NCI-H187 treated with DMSO at 0.1 percent for 48 hours (cell line): ENCODE data around the gene IL17REL.
"Not testable (repeated sequence)": the region's sequence is repeated elsewhere in the genome, so short reads cannot be mapped to it uniquely, and the experiment has no call there.

Experiments
- DNase-seq: peaks from one replicate; lab custom pipeline; 2025; lab: John Stamatoyannopoulos, UW

Gene IL17REL

DNA sequence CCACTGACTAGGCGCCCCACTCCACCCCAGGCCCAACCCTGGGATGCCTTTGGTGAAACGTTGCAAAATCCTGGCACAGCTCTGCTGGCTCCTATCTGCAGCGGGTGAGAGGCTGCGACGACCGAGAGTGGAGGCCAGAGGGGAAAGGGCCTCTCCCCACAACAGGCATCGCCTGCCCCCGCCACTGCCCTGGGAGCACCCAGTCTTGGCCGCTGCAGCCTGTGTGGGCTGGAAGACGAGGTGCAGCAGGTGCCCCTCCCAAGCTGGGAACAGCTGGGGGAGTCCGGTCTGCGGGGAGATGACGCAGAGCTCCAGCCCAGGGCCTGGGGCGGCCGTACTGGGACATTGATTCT, 56.2 kb downstream of the IL17REL start:
- DNase-seq = no peak

DNA sequence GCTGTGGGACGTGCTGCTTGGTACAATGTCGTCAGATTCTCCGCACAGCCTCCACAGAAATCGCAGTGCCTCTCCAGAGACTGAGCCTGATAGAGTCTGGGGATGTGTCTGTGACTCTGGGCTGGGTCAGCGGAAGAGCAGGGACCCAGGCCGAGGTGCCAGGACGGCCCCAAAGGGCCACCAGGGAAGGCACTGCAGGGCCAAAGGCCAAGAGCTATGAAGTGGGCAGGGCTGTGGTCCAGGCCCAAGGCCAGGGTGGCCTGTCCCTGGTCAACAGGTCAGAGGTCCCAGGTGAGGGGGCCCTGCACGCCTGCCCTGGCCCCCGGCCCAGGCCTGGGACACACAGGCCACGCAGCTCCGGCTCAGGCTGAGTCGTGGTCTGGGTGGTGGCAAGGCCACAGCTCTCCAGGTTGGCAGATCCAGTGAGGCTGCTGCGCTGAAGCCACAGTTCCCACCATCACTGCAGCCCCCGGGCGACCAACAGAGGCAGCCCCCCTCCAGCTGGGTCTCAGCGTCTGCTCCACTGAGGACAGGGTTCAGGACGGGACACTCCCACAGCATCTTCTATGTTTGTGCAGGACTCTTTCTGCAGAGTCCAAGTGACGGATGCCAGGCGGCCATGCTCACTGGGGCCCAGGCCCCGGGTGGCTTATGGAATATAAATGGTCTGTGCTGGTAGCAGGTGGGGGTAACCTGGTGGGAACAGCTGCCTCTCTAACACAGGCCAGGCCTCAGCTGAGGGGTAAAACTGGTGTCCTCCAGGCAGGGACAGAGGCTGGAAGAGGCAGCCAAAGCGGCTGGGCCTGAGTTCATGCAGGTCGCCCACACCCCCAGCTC, 56.8 kb downstream of the IL17REL start:
- DNase-seq = no peak

DNA sequence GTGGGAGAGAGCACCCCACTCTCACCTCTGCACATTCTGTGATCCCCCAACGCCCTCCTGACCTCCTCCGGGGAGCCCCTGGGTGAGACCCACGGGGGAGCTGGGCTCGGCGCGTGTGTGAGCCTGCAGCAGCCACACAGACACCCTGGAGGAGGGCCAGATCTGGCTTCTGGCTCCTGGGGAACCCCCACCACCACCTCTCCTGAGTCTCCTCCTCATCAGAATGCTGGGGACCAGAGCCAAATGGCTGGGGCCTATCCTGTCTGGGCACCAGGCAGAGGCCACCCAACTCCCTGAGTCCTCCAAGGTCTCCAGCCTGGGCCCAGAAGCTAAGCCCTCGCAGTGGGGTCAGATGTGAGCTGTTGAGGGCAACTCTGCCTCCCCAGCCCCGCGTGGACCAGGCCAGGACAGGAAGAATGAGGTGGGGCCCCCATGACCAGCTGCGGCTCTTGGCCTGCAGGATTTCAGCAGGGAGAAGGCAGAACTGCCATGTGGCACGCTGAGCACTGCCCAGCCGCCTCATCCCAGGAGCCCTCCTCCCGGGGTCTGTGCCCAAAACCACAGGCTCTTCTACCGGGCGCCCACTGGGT, 57.5 kb downstream of the IL17REL start:
- no peak for DNase-seq

DNA sequence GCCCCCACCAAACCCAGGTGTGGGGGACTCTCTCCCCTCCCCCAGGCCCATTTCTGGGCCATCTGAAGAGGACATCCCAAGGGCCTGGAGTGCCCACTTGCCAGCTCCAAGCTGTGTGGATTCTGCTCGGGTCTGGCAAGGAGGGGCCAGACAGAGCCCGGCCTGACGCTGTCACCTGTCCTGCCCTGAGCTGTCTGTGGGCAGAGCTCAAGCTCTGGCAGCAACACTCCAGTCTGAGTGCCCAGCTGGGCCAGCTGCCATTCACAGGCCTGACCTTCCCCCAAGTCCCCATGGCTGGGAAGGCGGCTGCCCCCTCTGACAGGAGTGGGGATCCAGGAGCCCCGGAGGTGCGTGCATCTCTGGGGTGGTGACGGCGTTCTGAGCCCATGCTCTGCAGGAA, 58.2 kb downstream of the IL17REL start:
- DNase-seq = no peak

DNA sequence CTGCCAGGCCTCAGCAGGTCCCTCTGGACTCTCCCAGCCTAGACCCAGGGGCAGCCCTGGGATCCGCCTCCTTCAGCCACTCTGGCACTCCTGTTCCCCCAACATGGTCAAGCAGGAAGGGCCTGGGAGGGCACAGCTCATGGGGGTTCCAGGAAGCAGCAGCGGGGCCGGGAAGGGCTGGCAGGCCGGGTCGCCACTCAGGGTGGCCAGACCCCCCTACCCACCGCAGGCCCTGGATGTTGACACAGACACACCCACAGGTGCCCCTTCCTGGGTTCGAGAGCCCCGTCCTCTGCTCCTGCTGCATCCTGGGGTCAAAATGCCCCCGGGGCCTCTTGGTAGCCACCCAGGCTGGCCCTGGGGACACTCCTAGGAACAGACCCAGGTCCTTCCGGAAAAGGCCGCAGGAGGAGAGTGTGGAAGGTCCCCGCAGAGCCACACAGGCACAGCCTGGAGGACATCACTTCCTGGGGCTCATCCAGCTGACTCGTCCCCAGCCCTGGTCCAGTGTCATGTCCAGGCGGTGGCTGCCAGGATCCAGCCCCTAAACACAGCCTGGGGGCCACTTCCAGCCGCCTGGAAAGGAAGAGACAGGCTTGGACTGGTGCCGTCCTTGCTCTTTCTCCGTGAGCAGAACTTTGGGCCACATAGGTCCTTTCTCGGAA, 58.8 kb downstream of the IL17REL start:
- DNase-seq = no peak

DNA sequence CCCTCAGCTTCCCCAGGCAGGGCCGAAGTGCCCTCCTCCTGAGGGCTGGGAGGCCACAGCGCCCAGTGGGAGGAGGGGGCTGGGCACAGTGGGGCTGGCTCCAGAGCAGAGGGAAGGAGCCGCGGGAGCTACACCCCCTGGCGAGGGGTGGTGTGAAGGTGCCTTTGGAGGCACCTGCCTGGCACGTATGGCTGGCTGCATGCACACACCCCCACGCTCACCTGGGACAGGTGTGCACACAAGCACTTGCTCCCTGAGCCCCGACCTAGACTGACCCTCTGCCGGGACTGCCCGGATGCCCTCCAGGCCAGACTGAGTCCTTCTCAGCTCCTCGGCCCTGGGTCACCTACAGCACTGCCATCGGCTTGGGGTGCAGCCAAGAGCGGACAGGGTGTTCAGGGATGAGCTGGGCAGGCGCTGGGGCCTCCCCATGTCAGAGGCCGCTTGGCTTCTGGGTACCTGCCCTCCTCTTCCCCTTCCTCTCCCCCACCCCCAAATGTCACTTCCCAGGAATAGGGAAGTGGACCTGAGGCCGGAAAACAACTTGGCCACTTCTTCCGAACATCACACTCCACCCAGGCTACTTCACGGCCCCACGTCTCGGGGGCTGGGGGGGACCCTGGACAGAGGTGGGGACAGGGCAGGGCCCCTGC, 59.4 kb downstream of the IL17REL start:
- no peak for DNase-seq

DNA sequence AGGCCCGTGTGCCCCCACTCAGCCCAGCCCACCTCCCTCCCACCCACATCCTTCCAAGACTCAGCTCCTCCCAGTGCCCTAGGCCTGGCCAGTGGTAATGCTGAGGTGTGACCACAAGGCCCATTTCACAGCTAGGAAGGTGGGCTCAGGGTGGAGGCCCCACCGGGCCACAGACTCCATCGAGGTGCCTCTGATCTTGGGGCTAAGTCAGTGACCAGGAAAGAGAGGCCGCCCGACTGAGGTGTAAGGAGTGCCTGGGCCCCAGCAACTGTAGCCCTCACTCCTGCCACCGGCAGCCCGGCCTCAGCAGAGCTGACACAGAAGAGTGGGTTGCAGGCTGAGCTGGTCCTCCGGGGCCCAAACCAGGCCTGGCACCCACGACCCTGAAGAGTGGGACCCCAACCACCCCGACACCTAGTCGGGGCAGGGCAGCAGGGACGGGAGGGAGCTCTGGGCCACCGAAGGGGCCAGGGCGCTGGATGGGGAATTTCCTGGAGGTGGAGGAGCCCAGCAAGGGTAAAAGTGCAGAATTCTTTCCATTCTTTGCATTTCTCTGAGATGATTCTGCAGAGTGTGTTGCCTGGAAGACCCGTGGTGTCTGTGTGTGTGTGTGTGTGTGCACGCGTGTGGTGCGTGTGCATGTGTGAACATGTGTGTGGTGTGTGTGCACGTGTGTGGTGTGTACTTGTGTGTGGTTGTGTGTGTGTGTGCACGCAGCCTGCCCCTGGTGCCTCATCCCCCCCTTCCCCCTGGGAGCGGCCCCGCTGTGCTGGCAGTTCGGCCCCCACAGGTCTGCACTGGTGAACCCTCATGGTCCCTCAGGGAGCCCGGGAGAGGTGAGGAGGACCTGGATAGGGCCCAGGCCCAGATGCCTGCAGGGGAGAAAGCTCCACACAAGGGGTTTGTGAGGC, 60.3 kb downstream of the IL17REL start:
- DNase-seq = no peak

DNA sequence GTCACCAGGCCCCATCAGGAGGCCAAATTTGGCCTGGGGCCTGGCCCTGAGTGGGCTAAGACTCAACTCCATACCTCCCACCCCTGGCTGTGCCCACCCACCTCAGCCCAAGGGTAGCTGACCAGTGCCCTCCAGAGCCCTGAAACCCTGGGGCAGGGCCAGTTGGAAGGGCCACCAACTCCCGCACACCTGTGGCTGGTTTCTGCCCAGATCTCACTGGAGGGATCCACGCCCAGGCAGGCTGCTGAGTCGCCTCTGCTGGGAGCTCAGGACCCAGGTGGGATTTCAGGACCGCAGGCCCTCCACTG, 60.9 kb downstream of the IL17REL start:
- no peak for DNase-seq

DNA sequence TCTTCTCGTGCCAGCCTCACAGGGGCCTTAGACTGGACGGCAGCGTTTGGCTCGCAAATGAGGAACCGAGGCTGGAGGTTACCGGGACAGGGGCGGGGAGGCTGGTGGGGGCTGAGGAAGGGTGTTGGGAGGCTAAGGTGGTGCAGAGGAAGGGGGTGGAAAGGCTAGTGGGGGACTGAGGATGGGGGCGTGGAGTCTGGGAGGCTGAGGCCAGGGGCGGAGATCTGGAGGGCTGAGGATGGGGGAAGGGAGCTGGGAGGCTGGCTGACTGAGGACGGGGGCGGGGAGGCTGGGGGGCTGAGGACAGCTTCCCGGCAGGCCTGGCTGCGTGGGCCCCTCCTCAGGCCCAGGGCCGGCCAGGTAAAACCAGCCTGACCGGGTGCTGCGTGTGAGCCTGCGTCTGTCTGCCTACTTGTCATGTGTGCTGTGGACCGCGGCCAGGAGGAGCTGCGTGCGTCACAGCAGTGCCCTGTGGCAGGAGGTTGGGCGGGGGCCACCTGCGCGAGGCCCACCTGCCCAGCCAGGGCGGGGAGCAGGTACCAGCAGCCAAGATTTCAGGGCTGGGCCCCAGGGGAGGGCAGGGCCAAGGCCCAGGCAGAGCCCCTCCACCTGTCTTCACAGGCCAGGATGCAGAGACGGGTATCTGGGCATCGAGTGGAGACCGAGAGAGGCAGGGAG, 61.4 kb downstream of the IL17REL start:
- DNase-seq = no peak

DNA sequence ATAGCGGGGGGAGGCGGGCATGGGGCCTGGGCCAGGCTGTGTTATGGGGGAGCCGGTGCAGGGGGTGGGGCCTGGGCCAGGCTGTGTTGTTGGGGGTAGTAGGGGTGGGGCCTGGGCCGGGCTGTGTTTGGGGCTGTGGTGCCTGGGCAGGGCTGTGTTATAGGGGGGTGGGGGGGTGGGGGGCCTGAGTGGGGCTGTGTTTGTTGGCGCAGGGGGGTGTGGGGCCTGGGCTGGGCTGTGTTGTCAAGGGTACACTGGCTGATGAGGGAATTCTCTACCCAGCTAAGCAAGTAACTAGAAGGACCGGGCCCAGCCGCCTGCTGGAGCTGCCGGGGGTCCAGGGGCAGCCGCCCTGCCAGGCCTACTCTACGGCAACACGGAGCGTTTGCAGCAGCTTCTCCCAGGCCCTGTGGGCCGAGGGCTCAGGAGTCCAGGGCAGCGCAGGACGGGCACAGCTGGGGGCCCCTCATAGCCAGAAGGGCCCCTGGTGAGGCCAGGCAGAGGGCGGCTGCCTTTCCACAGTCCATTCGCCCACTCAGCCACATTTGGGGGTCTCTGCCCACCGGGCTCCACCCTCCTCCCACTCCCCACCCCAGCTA, 62.1 kb downstream of the IL17REL start:
- DNase-seq = no peak

DNA sequence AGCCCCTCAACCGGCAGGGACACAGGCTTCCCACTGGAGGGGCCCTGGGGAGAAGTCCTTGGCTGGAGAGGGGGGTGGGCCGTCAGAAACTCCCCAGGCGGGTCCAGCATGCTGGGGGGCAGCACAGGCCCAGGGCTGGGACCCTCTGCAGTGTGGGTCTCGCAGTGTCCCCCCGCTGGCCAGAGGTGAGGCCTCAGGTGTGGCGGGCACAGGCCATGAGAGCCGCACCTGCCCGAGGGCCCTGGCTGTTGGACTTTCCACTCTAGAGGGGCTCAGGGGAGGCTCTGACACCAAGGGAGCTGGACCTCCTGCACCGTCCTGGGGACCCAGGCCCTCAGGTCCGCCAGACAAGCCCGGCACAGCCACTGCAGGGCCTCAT, 62.7 kb downstream of the IL17REL start:
- no peak for DNase-seq

DNA sequence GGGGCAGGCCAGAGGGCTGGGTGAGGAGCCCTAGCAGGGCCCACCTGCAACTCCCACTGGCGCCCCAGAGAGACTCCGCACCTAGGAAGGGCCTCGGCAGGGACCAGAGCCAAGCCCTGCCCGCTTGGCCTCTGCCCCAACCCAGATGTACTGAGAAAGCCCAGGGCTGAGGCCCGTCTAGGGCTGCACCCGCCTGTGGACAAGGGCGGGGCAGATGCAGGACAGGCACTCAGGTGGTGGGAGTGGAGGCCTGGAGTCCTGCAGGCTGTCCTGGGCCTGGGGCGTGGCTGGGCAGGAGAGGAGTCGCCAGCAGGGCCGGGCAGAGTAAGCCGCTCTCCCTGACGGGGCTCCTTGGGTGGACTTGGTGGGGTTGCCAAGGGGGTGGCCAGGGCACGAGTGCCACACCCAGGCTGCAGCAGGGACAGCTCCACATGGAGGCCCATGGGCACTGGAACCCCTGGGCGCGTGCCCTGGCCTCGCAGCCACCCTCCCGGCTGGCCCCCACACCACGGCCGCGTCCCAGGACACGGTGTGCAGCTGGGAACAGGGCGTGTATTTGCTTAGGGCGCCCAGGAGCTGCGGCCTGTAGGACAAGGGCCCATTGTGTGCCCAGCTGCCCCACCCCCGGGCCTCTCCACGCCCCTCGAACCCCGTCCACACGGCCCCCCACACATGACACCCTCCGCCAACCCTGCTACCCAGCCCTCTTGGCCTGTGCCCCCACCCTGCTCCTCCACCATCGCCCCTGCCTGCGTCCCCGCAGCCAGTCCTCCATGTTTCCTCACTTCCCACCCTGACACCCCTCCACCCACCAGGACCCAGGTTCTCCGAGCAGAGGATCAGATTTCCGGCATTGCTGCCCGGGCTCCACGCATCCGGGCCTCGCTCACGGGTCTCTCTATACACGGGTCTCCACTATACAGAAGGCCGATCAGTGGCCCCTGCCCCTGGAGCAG, 63.3 kb downstream of the IL17REL start:
- DNase-seq = no peak

DNA sequence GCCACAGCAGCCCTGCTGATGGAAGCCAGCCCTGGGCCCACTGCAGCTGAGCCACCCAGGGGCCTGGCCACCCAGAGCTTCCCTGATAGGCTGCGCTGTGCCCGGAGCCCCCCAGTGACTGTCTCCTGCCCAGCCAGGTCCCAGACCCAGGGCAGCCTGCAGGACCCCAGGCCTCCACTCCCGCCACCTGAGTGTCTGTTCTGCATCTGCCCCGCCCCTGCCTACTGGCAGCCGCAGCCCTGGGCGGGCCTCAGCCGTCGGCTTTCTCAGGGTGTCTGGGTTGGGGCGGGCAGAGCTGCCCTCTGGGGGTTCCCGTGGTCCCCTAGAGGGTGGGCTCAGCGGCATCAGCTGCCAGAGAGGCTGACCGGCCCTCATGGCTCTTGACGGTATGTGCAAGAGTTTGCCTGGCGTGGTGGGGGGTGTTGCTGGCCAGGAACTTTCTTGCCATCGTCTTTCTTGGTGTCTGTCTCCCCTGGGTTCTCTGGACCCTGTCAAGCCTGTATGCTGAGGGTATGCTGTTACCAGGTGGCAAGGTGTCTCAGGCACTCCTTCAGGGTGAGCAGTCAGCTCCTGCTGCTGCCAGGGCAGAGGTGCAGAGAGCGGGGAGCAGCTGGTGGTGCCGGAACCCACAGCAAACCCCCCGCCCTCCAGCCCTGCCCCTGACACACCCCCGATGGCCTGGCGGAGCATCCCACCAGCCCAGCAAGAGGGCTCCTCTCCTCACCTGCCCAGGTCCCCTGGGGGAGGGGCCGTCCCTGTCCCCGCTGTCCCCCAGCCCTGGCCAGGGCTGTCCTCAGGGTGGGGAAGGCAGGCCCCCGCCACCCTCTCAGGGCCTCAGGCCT, 64.2 kb downstream of the IL17REL start:
- no peak for DNase-seq

DNA sequence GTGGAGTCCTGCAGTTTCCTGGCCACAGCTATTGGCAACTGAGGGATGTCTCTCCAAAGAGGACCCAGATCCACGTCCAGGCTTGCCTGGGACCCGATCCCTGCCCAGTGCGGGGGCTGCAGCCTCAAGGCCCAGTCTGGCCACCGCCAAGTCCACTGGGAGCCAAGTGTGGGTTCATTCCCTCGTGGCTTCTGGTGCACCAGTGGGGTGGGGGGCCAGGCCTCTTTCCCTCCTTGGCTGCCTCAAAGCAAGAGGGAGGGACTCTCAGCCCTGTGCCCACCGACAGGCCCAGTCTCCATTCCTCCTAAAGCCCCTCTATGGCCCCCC, 65.3 kb downstream of the IL17REL start:
- DNase-seq = no peak

DNA sequence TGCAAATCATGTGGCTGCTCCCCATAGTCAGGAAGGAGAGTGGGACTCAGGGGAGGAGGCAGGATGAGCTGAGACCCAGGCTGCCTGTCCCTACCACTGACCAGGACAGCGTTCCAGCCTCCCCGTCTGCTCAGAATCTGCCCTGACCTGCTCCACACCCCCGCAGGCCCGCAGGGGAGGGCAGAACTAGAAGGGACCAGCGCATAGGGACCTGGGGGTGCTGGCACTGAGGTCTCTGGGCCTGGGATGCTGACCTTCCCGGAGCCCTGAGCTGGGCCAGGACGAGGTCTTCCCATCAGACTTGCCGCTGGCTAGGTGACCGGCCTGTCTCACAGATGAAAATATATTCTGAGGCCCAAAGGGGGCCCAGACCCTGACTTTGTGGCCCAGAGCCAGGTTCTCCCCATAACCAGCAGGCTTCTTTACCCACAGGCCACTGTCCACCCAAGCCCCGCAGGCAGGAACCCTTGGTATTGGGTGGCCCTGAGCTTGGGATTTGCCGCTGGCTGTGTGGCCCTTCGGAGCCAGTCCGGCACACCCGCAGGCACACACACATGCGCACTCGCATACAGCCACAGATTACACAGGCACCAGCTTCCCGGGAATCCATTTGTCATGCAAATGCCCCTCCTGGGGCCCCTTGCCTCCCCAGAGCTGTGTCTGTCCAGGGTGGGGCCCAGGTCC, 65.8 kb downstream of the IL17REL start:
- no peak for DNase-seq

DNA sequence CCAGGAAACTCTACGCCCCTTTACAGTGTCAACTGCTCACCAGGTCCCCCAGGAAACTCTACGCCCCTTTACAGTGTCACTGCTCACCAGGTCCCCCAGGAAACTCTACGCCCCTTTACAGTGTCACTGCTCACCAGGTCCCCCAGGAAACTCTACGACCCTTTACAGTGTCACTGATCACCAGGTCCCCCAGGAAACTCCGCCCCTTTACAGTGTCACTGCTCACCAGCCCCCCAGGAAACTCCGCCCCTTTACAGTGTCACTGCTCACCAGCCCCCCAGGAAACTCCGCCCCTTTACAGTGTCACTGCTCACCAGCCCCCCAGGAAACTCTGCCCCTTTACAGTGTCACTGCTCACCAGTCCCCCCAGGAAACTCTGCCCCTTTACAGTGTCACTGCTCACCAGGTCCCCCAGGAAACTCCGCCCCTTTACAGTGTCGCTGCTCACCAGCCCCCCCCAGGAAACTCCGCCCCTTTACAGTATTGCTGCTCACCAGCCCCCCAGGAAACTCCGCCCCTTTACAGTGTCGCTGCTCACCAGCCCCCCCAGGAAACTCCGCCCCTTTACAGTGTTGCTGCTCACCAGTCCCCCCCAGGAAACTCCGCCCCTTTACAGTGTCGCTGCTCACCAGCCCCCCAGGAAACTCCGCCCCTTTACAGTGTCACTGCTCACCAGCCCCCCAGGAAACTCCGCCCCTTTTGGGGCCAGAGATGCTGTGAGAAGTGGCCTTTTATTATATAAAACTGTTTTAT, 67.3 kb downstream of the IL17REL start:
- DNase-seq = not testable (repeated sequence)
